Esophagus muscularis mucosa (tissue), 4 donors: ENCODE data around the gene MRPL17. TPM values are rescaled to one million over a fixed set of nuclear protein-coding genes. Genes with fewer than 3 reads are reported as not detected.

Experiments
- DNase-seq: peaks from one replicate; pipeline ENCODE4 v3.0.0-alpha.2; 2017; ENCODE audit errors: extremely low spot score
- H3K27ac ChIP-seq, 4 donors: fragments of 200-600 bp; sonication (generic); replicated peaks in 1 of 4; 1 replicate in 3 of 4; 2 replicates in 1 of 4; pipeline ENCODE4 v1.5.1; 2016 to 2019; ENCODE audit warnings: mild to moderate bottlenecking in 1 of 4
- H3K27me3 ChIP-seq, 4 donors: fragments of 200-600 bp; sonication (generic); one replicate each; pipeline versions ENCODE4 v1.5.1 to v1.6.0; 2016 to 2019
- H3K36me3 ChIP-seq, 4 donors: fragments of 200-600 bp; sonication (generic); one replicate each; pipeline ENCODE4 v1.5.1; 2016 to 2019
- H3K4me1 ChIP-seq, 4 donors: fragments of 200-600 bp; sonication (generic); one replicate each; pipeline ENCODE4 v1.5.1; 2016 to 2019
- H3K4me3 ChIP-seq, 4 donors: fragments of 200-600 bp; sonication (generic); 1 replicate in 2 of 4; 2 replicates in 2 of 4; pipeline ENCODE4 v1.5.1; 2016 to 2019; ENCODE audit warnings: mild to moderate bottlenecking in 4 of 4, moderate library complexity in 1 of 4
- H3K9me3 ChIP-seq, 4 donors: fragments of 200-600 bp; sonication (generic); 1 replicate in 3 of 4; 2 replicates in 1 of 4; pipeline ENCODE4 v1.5.1; 2016 to 2019
- CTCF ChIP-seq, 3 experiments: fragments of 200-600 bp in 2 of 3; fragments of 450-650 bp in 1 of 3; sonication (generic) in 2 of 3; IDR thresholded peaks; one replicate each; pipeline ENCODE4 v1.5.1; 2017 to 2019; ENCODE audit warnings: antibody characterized with exemption in 3 of 3, mild to moderate bottlenecking in 2 of 3, moderate library complexity in 1 of 3
- EP300 ChIP-seq: sonication (generic); formaldehyde crosslinking; IDR thresholded peaks from one replicate; pipeline ENCODE4 v1.6.1; 2017; ENCODE audit warnings: antibody characterized with exemption
- POLR2A ChIP-seq: fragments of 450-650 bp; IDR thresholded peaks from one replicate; pipeline ENCODE4 v1.6.1; 2017; ENCODE audit warnings: antibody characterized with exemption, moderate library complexity, mild to moderate bottlenecking, low read depth
- POLR2AphosphoS5 ChIP-seq, 2 donors: sonication (generic); formaldehyde crosslinking; IDR thresholded peaks; one replicate each; pipeline ENCODE4 v1.6.1; 2017; ENCODE audit warnings: antibody characterized with exemption in 2 of 2
- WGBS: methylation state at CpG from one replicate; pipeline ENCODE4 v1.1.5; 2018; 5-methylcytosine and 5-hydroxymethylcytosine counted together
- intact Hi-C: fragments of 100-400 bp; cut with DNase I; formaldehyde crosslinking; loops from one replicate; pipeline ENCODE4 v1.15.1; 2023
- total RNA-seq, 4 donors: library from RNA; depleted of rRNA; stranded (reverse); fragments of >200 nt; gene quantifications; one replicate each; pipeline versions ENCODE4 v1.1.0 to v1.2.1, GENCODE V29; 2016

MRPL17 gene
- total RNA-seq, 4 donors from 2014 or later, result 13.3 to 22.9 (median 19.4) TPM

- peak; percentile 91 for DNase-seq
- H3K27ac ChIP-seq, result peak overlapping the region; percentile 72 to 83 (median 78)
- H3K27me3 ChIP-seq, result no peaks in the 10 kb centered on the region
- H3K4me1 ChIP-seq, result peaks cover 10 to 40% (median 23%) of the 10 kb centered on the region in 4 donors
- intact Hi-C loops, result no loop called here
- peak overlapping the region; percentile 61 to 72 (median 62) for H3K4me3 ChIP-seq
- 7% methylated on average over 5 of the region's 84 CpGs for WGBS
- TF ChIP-seq CTCF (IDR thresholded peaks at IDR 0.05), result no peak
- TF ChIP-seq EP300, result no peak
- peak in 1 of 2 donors; percentile 29 for TF ChIP-seq POLR2AphosphoS5 (IDR thresholded peaks at IDR 0.05)
- H3K36me3 ChIP-seq, result no peaks in the 10 kb centered on the region
- no peaks in the 10 kb centered on the region for H3K9me3 ChIP-seq
These were observed 27.9 kb downstream of the MRPL17 start for GRCh38 chr11:6655020-6655789.

- intact Hi-C loops, result no loop called here
- WGBS, result 35% methylated on average over 9 of the region's 9 CpGs
These were observed 28.7 kb downstream of the MRPL17 start for GRCh38 chr11:6654281-6655019.

GRCh38 chr11:6653656-6654055 lies 29.5 kb downstream of the MRPL17 start:
- WGBS, result 76% methylated on average over 2 of the region's 2 CpGs
- TF ChIP-seq EP300 (no peak), POLR2AphosphoS5 (IDR thresholded peaks at IDR 0.05) (no peak), CTCF (IDR thresholded peaks at IDR 0.05) (no peak), POLR2A (no peak)
- Histone ChIP-seq H3K4me1 (peaks cover 13 to 52% (median 29%) of the 10 kb centered on the region in 4 donors), H3K36me3 (no peaks in the 10 kb centered on the region), H3K27me3 (no peaks in the 10 kb centered on the region), H3K9me3 (no peaks in the 10 kb centered on the region), H3K4me3 (no peak overlapping the region), H3K27ac (peak overlapping the region in 2 of 4 donors; percentile 77 to 83)
- intact Hi-C loops, result no loop called here
- peak; percentile 39 for DNase-seq

More at GRCh38 chr11:6654281-6655019, 28.7 kb downstream of the MRPL17 start:
- DNase-seq, result peak; percentile 90
- no peaks in the 10 kb centered on the region for H3K36me3 ChIP-seq
- peak overlapping the region; percentile 72 to 83 (median 78) for H3K27ac ChIP-seq
- no peaks in the 10 kb centered on the region for H3K27me3 ChIP-seq
- TF ChIP-seq POLR2A, result no peak
- no peak for TF ChIP-seq EP300
- TF ChIP-seq CTCF (IDR thresholded peaks at IDR 0.05), result no peak
- TF ChIP-seq POLR2AphosphoS5 (IDR thresholded peaks at IDR 0.05), result no peak
- H3K4me1 ChIP-seq, result peaks cover 10 to 44% (median 25%) of the 10 kb centered on the region in 4 donors
- peak overlapping the region; percentile 61 to 72 (median 62) for H3K4me3 ChIP-seq
- no peaks in the 10 kb centered on the region for H3K9me3 ChIP-seq

GRCh38 chr11:6653097-6653496 lies 30.0 kb downstream of the MRPL17 start:
- peak; percentile 64 for DNase-seq
- H3K27me3 ChIP-seq, result no peaks in the 10 kb centered on the region
- TF ChIP-seq CTCF (IDR thresholded peaks at IDR 0.05), result no peak
- no peak for TF ChIP-seq POLR2A
- TF ChIP-seq POLR2AphosphoS5 (IDR thresholded peaks at IDR 0.05), result no peak
- no peak for TF ChIP-seq EP300
- no peaks in the 10 kb centered on the region for H3K9me3 ChIP-seq
- intact Hi-C loops, result no loop called here
- H3K4me1 ChIP-seq, result peaks cover 13 to 58% (median 35%) of the 10 kb centered on the region in 4 donors
- H3K4me3 ChIP-seq, result no peak overlapping the region
- 83% methylated on average over 1 of the region's 1 CpG for WGBS
- H3K36me3 ChIP-seq, result no peaks in the 10 kb centered on the region
- H3K27ac ChIP-seq, result peak overlapping the region in 1 of 4 donors; percentile 83
